SK-N-SH (cell line): Measurements from ENCODE around the gene HHIPL1. TPM values are rescaled to one million over a fixed set of nuclear protein-coding genes. Genes with fewer than 3 reads are reported as not detected.

Source experiments
- CTCF ChIA-PET: fragments of 300-600, 350-600 bp; formaldehyde crosslinking; extraction: SDS; loops from one replicate; lab custom pipeline; 2021; lab: Yijun Ruan, JAX
- POLR2A ChIA-PET: fragments of 350-600 bp; sonication (Branson Sonifier 250); formaldehyde crosslinking; extraction: SDS; loops from one replicate; lab custom pipeline; 2020; ENCODE audit warnings: antibody characterized with exemption, inconsistent platforms; lab: Yijun Ruan, JAX
- DNase-seq: peaks from one replicate; pipeline ENCODE4 v3.0.0; 2012
- H2AFZ ChIP-seq: fragments of 200-600 bp; sonication (generic); 2 replicates; pipeline ENCODE4 v1.8.1; 2016; ENCODE audit warnings: antibody characterized with exemption, mild to moderate bottlenecking, low read depth
- H3F3A ChIP-seq: fragments of 200-600 bp; sonication (generic); replicated peaks from 2 replicates; pipeline ENCODE3; 2016; ENCODE audit warnings: antibody characterized with exemption, mild to moderate bottlenecking; ENCODE audit not compliant: insufficient read depth
- H3K27ac ChIP-seq, 2 experiments: fragments of 200-500 bp in 1 of 2; fragments of 200-600 bp in 1 of 2; sonication (Bioruptor generic) in 1 of 2; sonication (generic), shearing (Covaris generic) in 1 of 2; 2 replicates each; pipeline versions ENCODE4 v1.5.1 to v1.6.1; 2014 to 2016; ENCODE audit warnings: low read depth in 2 of 2, inconsistent platforms in 1 of 2, low read length in 1 of 2, mild to moderate bottlenecking in 1 of 2, mixed read lengths in 1 of 2
- H3K27me3 ChIP-seq: fragments of 200-600 bp; sonication (generic), shearing (Covaris generic); 2 replicates; pipeline ENCODE4 v1.6.1; 2016; ENCODE audit warnings: mixed run types; ENCODE audit not compliant: insufficient read depth
- H3K36me3 ChIP-seq, 2 experiments: fragments of 200-500 bp in 1 of 2; fragments of 200-600 bp in 1 of 2; sonication (Bioruptor generic) in 1 of 2; sonication (generic) in 1 of 2; replicated peaks in 1 of 2; 2 replicates each; pipeline versions ENCODE3 to v1.5.1; 2014 to 2016; ENCODE audit warnings: low read length in 1 of 2, mild to moderate bottlenecking in 1 of 2; ENCODE audit not compliant: insufficient read depth in 2 of 2, control insufficient read depth in 1 of 2
- H3K4me1 ChIP-seq, 2 experiments: fragments of 200-500 bp in 1 of 2; fragments of 200-600 bp in 1 of 2; sonication (Bioruptor generic) in 1 of 2; sonication (generic), shearing (Covaris generic) in 1 of 2; 2 replicates each; pipeline versions ENCODE4 v1.5.1 to v1.6.1; 2014 to 2016; ENCODE audit warnings: low read depth in 1 of 2, low read length in 1 of 2, mixed run types in 1 of 2; ENCODE audit not compliant: insufficient read depth in 2 of 2, control insufficient read depth in 1 of 2
- H3K4me2 ChIP-seq: fragments of 200-600 bp; sonication (generic), shearing (Covaris generic); 2 replicates; pipeline ENCODE4 v1.6.1; 2017; ENCODE audit warnings: mixed run types
- H3K4me3 ChIP-seq, 2 experiments: fragments of 200-500 bp in 1 of 2; fragments of 200-600 bp in 1 of 2; sonication (Bioruptor generic) in 1 of 2; sonication (generic), shearing (Covaris generic) in 1 of 2; 2 replicates each; pipeline versions ENCODE4 v1.5.1 to v1.8.1; 2014 to 2016; ENCODE audit warnings: low read depth in 2 of 2, inconsistent platforms in 1 of 2, low read length in 1 of 2, mild to moderate bottlenecking in 1 of 2, mixed read lengths in 1 of 2, moderate library complexity in 1 of 2
- H3K79me2 ChIP-seq: fragments of 200-600 bp; sonication (generic); 2 replicates; pipeline ENCODE4 v1.8.1; 2017; ENCODE audit warnings: mild to moderate bottlenecking; ENCODE audit not compliant: insufficient read depth
- H3K9ac ChIP-seq: fragments of 200-600 bp; sonication (generic); 2 replicates; pipeline ENCODE4 v1.6.1; 2017; ENCODE audit warnings: mixed run types
- H3K9me2 ChIP-seq: fragments of 200-600 bp; sonication (generic); 2 replicates; pipeline ENCODE4 v1.6.1; 2017; ENCODE audit warnings: mixed run types
- H3K9me3 ChIP-seq: fragments of 200-600 bp; sonication (generic); 2 replicates; pipeline ENCODE4 v1.6.1; 2017; ENCODE audit warnings: mixed run types, mild to moderate bottlenecking, moderate library complexity
- H4K20me1 ChIP-seq: fragments of 200-600 bp; sonication (generic); 2 replicates; pipeline ENCODE4 v1.6.1; 2017; ENCODE audit warnings: mild to moderate bottlenecking, mixed run types; ENCODE audit not compliant: insufficient read depth
- CHD2 ChIP-seq: fragments of 150-350 bp; IDR thresholded peaks from 2 replicates; pipeline ENCODE4 v1.6.1; 2018; ENCODE audit warnings: low read length; ENCODE audit not compliant: partially characterized antibody
- ELF1 ChIP-seq: IDR thresholded peaks from 2 replicates; pipeline ENCODE4 v1.4.0; 2012
- EP300 ChIP-seq, 2 experiments: IDR thresholded peaks; 2 replicates each; pipeline versions ENCODE4 v1.4.0 to v1.6.1; 2012; ENCODE audit warnings: borderline replicate concordance in 1 of 2, low read depth in 1 of 2, low read length in 1 of 2
- FOXJ3 ChIP-seq: sonication (generic); formaldehyde crosslinking; IDR thresholded peaks from 2 replicates; pipeline ENCODE4 v1.5.1; 2020; ENCODE audit warnings: mild to moderate bottlenecking, missing genetic modification reagents
- FOXM1 ChIP-seq: IDR thresholded peaks from 2 replicates; pipeline ENCODE4 v1.4.0; 2012; ENCODE audit warnings: low read depth, mild to moderate bottlenecking
- GABPA ChIP-seq: IDR thresholded peaks from 2 replicates; pipeline ENCODE4 v1.4.0; 2012; ENCODE audit warnings: low read depth, mild to moderate bottlenecking
- GATA2 ChIP-seq: sonication (generic); formaldehyde crosslinking; IDR thresholded peaks from 2 replicates; pipeline ENCODE4 v1.5.0; 2020; ENCODE audit warnings: mild to moderate bottlenecking, missing genetic modification reagents
- MAX ChIP-seq: IDR thresholded peaks from 2 replicates; pipeline ENCODE4 v1.4.0; 2012; ENCODE audit warnings: low read depth
- NFIC ChIP-seq: IDR thresholded peaks from 2 replicates; pipeline ENCODE4 v1.4.0; 2012; ENCODE audit warnings: borderline replicate concordance
- NRF1 ChIP-seq: IDR thresholded peaks from 2 replicates; pipeline ENCODE4 v1.6.1; 2012; ENCODE audit warnings: low read depth, mild to moderate bottlenecking, low read length
- PBX3 ChIP-seq: IDR thresholded peaks from 2 replicates; pipeline ENCODE4; 2012
- RAD21 ChIP-seq: IDR thresholded peaks from 2 replicates; pipeline ENCODE4 v1.6.1; 2012; ENCODE audit warnings: mild to moderate bottlenecking, low read length
- RCOR1 ChIP-seq: fragments of 150-350 bp; IDR thresholded peaks from 2 replicates; pipeline ENCODE4 v1.6.1; 2017; ENCODE audit warnings: antibody characterized with exemption, low read length
- RXRA ChIP-seq: IDR thresholded peaks from 2 replicates; pipeline ENCODE4 v1.4.0; 2012; ENCODE audit warnings: low read depth, mild to moderate bottlenecking, borderline replicate concordance
- SIN3A ChIP-seq: IDR thresholded peaks from 2 replicates; pipeline ENCODE4 v1.6.1; 2012; ENCODE audit warnings: low read depth, mild to moderate bottlenecking, low read length, moderate library complexity, borderline replicate concordance
- TCF12 ChIP-seq: IDR thresholded peaks from 2 replicates; pipeline ENCODE4 v1.4.0; 2012
- YY1 ChIP-seq: IDR thresholded peaks from 2 replicates; pipeline ENCODE4 v1.4.0; 2012; ENCODE audit warnings: low read depth, mild to moderate bottlenecking
- WGBS: methylation state at CpG from one replicate; pipeline ENCODE4 v1.1.6; 2017; ENCODE audit warnings: low lambda C conversion rate; 5-methylcytosine and 5-hydroxymethylcytosine counted together
- polyA plus RNA-seq, 3 experiments: library from polyadenylated mRNA; depleted of rRNA; stranded (reverse); fragments of >200 nt; gene quantifications; 2 replicates each; pipeline ENCODE4 v1.2.3, GENCODE V29; 2012
- TF ChIP-seq, protein P1 (sequence below): IDR thresholded peaks from 2 replicates; pipeline ENCODE4 v1.6.1; 2012; ENCODE audit warnings: mild to moderate bottlenecking, low read depth, low read length, moderate library complexity

The HHIPL1 gene
- polyA plus RNA-seq, 1 of the 3 experiments (the other 2 are of a cell fraction), result 0.02 TPM

DNA sequence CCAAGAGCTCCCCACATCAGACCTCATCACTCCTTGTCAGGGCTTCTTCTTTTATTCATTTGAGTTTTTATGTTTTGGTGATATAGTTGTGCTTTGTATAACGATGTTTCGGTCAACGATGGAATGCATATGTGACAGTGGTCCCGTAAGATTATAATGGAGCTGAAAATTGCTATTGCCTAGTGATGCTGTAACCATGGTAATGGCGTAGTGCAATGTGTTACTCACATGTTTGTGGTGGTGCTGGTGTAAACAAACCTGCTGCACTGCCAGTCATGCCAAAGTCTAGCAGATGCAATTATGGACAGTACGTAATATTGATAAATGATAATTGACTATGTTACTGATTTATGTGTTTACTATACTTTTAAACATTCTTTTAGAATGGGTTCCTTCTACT, 55.5 kb downstream of the HHIPL1 start:
- 84% methylated on average over 6 of the region's 6 CpGs for WGBS
- no peak overlapping the region for H3K9ac ChIP-seq
- 0 out of 2 replicates have a peak, but pooled peaks cover 4% of the 10 kb centered on the region for H3K9me3 ChIP-seq
- no peak overlapping the region for H3K4me2 ChIP-seq
- no peaks in the 10 kb centered on the region for H3K4me1 ChIP-seq
- no peak overlapping the region for H3K27ac ChIP-seq
- H3K79me2 ChIP-seq, result no peaks in the 10 kb centered on the region
- no peaks in the 10 kb centered on the region for H3K27me3 ChIP-seq
- ChIA-PET POLR2A (no interaction called here), CTCF (interaction anchor here (4.9 kb wide), 1 partner anchor 13 kb away, joined by 19 read pairs; no protein-coding TSS in a partner anchor)
- no peaks in the 10 kb centered on the region for H4K20me1 ChIP-seq
- H3K9me2 ChIP-seq, result no peaks in the 10 kb centered on the region
- no peak for DNase-seq
- H2AFZ ChIP-seq, result no peak overlapping the region
- TF ChIP-seq FOXM1, result no peak
- TF ChIP-seq YY1, result no peak
- TF ChIP-seq RAD21, result no peak
- no peak for TF ChIP-seq RCOR1
- TF ChIP-seq GABPA, result no peak
- no peak for TF ChIP-seq GATA2
- TF ChIP-seq TCF12, result no peak
- TF ChIP-seq EP300 (IDR thresholded peaks at IDR 0.05; ENCODE audit: borderline replicate concordance in 1 of 2, low read depth in 1 of 2, low read length in 1 of 2), result no peak
- TF ChIP-seq MAX, result no peak
- TF ChIP-seq PBX3, result no peak
- TF ChIP-seq SIN3A, result no peak
- no peak for TF ChIP-seq NRF1
- TF ChIP-seq NFIC, result no peak
- no peak for TF ChIP-seq FOXJ3 (CRISPR knock-in tag)
- TF ChIP-seq, protein P1, sequence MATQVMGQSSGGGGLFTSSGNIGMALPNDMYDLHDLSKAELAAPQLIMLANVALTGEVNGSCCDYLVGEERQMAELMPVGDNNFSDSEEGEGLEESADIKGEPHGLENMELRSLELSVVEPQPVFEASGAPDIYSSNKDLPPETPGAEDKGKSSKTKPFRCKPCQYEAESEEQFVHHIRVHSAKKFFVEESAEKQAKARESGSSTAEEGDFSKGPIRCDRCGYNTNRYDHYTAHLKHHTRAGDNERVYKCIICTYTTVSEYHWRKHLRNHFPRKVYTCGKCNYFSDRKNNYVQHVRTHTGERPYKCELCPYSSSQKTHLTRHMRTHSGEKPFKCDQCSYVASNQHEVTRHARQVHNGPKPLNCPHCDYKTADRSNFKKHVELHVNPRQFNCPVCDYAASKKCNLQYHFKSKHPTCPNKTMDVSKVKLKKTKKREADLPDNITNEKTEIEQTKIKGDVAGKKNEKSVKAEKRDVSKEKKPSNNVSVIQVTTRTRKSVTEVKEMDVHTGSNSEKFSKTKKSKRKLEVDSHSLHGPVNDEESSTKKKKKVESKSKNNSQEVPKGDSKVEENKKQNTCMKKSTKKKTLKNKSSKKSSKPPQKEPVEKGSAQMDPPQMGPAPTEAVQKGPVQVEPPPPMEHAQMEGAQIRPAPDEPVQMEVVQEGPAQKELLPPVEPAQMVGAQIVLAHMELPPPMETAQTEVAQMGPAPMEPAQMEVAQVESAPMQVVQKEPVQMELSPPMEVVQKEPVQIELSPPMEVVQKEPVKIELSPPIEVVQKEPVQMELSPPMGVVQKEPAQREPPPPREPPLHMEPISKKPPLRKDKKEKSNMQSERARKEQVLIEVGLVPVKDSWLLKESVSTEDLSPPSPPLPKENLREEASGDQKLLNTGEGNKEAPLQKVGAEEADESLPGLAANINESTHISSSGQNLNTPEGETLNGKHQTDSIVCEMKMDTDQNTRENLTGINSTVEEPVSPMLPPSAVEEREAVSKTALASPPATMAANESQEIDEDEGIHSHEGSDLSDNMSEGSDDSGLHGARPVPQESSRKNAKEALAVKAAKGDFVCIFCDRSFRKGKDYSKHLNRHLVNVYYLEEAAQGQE, result no peak
- no peak for TF ChIP-seq ELF1
- no peak for TF ChIP-seq RXRA
- no peak for TF ChIP-seq CHD2
- no peaks in the 10 kb centered on the region for H3K36me3 ChIP-seq
- no peak overlapping the region for H3K4me3 ChIP-seq
- H3F3A ChIP-seq, result no peaks in the 10 kb centered on the region
